Frontal cortex (tissue), 4 donors: ENCODE measurements around the gene ERC1. TPM values are rescaled to one million over a fixed set of nuclear protein-coding genes. Genes with fewer than 3 reads are reported as not detected.

Experiments used
- DNase-seq, 2 donors: peaks; one replicate each; pipeline ENCODE4 v3.0.0; 2012; ENCODE audit warnings: low spot score in 2 of 2
- FAIRE-seq: peaks from 2 replicates; lab custom pipeline; 2012; peaks lifted over from hg19 to GRCh38; lab: Jason Lieb, UNC
- total RNA-seq: library from RNA; depleted of rRNA; stranded (reverse); fragments of >200 nt; gene quantifications from one replicate; pipeline ENCODE4 v1.2.3, GENCODE V29; 2014
- donor health status: control.
- donor health status: control.
- donor health status: control.

ERC1 gene
- total RNA-seq, 1 donor from 2014 or later = 128 TPM

DNA sequence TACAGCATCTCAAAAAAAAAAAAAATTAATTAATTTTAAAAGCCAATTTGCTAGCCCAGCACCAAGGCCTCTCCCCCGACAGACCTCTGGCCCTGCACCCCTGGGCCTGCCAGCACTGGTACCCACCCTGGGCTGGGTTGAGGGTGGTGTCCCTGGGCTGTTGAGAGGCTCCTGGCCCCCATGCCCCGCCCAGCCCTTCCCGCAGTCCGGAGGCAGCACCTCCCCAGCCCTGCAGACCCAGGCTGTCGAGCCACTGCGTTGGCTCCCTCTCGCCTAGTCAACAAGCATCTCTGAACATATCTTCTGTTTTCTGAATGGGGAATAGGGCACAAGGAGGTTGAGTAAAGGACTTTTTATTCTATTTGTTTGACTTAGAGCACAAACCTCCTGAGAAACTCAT, 516.3 kb downstream of the ERC1 start:
- no peak for FAIRE-seq
- DNase-seq = no peak

GRCh38 chr12:1509413-1510052, 518.5 kb downstream of the ERC1 start:
- FAIRE-seq (no peak), DNase-seq (no peak)

- no peak for FAIRE-seq
- no peak for DNase-seq
Measured at GRCh38 chr12:1510056-1510812, 519.2 kb downstream of the ERC1 start.

GRCh38 chr12:1515010-1515409, 524.0 kb downstream of the ERC1 start:
- DNase-seq (no peak), FAIRE-seq (no peak)

DNA sequence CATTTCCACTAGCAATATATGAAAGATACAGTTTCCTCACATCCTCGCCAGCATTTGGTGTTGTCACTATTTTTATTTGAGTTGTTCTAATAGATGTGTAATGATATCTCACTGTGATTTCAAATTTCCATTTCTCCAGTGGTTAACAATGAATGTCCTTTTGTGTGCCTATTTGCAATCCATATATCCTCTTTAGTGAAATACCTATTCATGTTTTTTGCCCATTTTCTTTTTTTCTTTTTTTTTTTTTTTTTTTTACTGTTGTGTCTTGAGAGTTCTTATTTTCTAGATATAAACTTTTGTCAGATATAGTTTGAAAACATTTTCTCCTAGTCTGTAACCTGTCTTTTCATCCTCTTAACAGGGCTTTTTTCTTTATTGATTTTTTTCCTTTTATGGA, 524.4 kb downstream of the ERC1 start:
- no peak for DNase-seq
- no peak for FAIRE-seq

DNA sequence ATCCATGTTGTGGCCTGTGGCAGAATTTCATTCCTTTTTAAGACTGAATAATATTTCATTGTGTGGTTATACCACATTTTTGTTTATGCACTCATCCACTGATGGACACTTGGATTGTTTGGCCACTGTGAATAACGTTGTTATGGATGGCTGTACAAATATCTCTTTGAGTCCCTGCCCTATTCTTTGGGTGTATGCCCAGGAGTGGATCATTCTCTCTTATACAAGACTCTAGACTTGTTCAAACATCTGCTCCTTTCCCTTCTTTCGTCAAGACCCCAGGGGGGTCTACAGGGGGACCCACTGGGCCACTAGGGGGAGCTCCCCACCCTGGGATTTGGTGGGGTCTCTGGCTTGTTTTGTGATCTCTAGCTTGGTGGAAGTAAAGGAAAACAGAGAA, 526.0 kb downstream of the ERC1 start:
- FAIRE-seq (no peak), DNase-seq (no peak)

DNA sequence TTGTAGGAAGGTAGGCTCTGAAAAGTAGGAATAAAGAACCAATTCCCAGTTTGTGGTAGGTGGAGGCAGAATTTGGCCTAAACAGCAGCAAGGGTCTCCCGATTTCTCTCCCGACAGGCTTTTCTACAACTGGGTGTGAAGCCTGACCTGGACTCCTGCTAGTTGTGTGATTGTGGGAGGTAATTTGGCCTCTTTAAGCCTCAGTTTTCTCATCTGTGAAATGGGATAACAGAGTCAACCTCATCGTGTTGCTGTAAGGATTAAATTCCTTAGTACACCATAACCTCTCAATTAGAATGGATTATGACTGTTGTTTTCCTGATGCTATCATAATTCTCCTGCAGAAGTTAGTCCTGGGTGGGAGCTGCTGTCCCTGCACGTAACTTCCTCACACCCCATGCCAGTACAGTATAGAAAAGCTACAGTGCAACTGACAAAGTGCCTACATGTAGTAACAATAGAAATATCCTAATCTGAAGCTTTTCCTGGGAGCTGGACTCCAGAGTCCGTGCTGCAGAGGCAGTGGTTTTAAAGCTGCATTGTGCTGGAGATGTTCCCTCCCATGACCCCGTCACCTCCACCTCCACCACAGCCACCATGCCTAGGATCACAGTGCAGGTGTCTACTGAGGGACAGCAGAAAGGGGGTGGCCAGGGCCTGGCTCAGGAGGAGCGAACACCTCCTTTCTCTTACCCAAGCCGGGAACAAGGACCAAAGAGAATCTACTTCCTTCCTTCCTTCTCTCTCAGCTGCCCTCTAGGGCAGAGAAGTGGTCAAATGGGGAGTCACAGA, 526.9 kb downstream of the ERC1 start:
- DNase-seq (no peak), FAIRE-seq (no peak)

- FAIRE-seq (no peak), DNase-seq (no peak)
Measured at GRCh38 chr12:1518591-1519516, 527.8 kb downstream of the ERC1 start.

DNA sequence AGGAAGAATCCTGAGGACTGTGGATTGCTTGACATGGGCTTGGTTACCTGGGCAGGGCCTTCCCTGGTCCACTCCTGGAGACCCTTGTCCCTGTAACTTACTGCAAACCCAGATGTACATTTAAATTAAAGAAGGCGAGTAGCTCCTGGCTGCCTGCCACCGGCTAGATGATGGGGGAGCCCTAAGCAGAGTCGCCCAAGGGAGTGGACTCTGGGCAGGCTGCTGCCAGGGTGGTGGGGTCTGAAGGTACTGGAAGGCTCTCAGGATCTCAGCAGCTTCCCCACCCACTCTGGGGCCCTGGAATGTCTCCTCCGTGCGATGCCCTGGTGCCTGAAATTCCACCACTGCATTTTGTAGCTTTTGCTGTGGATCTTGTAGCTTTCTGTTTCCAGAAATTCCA, 528.6 kb downstream of the ERC1 start:
- FAIRE-seq (no peak), DNase-seq (no peak)

GRCh38 chr12:1523046-1523445, 532.0 kb downstream of the ERC1 start:
- FAIRE-seq (no peak), DNase-seq (no peak)

DNA sequence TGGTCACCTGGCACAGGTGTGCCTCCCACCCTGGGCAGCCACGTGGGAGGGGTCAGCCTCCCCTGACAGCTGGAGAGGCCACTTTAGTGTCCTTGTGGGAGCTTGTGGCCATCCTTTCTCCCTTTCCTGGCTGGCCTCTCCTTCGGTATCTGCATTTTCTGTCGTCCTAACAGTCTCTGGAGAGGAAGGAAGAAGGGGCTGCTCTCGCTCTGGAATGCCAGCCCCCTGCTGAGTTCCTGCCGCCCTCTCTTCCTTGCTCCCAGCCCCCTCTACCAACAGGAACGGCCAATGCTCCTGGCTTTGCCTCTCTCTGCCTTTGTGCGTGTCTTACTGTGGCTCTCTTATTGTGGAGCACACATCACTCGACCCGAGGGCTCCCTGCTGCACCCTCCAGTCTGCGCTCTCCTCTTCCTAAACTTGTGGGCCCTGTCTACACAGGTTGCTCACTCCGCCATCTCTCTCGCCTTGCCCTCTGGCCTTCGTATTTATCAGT, 532.6 kb downstream of the ERC1 start:
- FAIRE-seq (no peak), DNase-seq (no peak)

- DNase-seq (no peak), FAIRE-seq (no peak)
Measured at GRCh38 chr12:1525858-1526257, 534.8 kb downstream of the ERC1 start.

GRCh38 chr12:1527789-1528188, 536.8 kb downstream of the ERC1 start:
- DNase-seq (no peak), FAIRE-seq (no peak)

- DNase-seq = no peak
- FAIRE-seq = no peak
Measured at GRCh38 chr12:1528791-1529190, 537.8 kb downstream of the ERC1 start.

- DNase-seq = no peak
- no peak for FAIRE-seq
Measured at GRCh38 chr12:1529228-1529861, 538.3 kb downstream of the ERC1 start.

DNA sequence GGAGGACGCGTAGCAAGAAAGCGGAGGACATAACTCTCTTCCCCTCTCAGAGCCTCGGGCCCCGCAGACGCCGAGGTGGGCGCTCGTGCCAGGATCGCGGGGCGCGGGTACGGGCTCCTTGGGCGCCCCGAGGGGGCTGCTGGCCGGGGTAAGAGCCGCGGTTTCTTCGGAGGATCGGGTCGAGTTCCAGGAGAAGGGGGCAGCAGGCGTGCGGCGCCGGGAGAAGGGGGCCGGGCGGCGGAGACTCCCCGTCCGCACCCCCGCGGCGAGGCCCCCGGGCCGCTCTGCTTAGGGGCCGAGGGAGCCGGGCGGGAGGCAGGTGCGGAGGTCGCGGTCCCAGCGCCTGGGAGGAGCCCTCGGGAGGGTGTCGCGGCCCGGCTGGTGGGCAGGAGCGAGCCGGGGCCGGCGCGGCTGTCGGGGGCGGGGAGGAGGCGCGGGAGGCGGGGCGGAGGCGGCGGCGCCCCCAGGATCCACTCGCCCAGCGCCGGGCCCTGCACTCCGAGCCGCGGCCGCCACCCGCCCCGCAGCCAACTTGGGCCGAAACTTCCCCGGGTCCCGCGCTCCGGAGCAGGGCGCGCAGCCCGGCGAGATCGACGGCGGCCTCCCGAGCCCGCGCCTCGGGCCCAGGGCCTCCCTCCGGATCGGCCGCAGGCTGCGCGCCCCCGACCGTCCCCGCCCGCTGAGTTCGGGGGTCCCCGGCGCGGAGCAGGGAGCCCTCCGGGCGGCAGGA, 539.0 kb downstream of the ERC1 start:
- peak in 1 of 2 donors; percentile 51 for DNase-seq
- FAIRE-seq = no peak

DNA sequence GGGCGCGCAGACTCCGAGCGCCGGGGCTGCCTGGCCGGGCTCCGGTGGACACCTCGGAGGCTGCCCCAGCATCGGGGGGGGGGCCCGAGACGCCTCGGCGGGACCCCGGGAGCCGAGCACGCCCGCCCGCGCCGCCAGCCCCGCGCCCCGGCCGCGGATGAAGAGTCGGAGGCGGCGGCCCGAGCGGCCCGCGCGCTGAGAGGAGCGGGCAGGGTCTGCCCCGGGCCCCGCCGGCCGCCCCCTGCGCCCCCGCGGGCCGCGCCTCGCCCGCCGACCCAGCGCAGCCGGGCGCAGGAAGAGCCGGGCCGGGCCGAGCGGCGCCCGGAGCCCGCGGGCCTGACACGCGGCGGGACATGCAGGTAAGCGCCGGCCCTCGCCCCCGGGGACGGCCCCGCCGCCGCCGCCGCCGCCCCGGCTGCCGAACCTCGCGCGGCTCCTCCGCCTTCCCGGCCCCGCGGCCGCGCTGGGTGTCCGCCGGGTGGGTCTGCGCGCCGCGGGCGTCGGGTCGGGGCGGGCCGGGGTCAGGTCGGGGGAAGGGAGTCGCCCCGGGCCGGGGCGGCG, 539.6 kb downstream of the ERC1 start:
- FAIRE-seq = no peak
- no peak for DNase-seq

- FAIRE-seq (no peak), DNase-seq (no peak)
Measured at GRCh38 chr12:1531153-1531653, 540.2 kb downstream of the ERC1 start.
